OCI-LY7 (cell line): ENCODE data around the gene POGZ. TPM values are rescaled to one million over a fixed set of nuclear protein-coding genes. Genes with fewer than 3 reads are reported as not detected.

Experiments used
- BruUV-seq: library from RNA; stranded (reverse); fragments of 400-500 nt; replicated peaks from 2 replicates; lab custom pipeline; 2021; lab: Mats Ljungman, UMichigan
- CTCF ChIA-PET: fragments of 300-600 bp; sonication (Branson Sonifier 250); formaldehyde crosslinking; loops from one replicate; lab custom pipeline; 2022; ENCODE audit warnings: antibody characterized with exemption; ENCODE audit not compliant: unreplicated experiment; lab: Charles Lee
- POLR2A ChIA-PET: fragments of 300-600 bp; sonication (Branson Sonifier 250); formaldehyde crosslinking; loops from one replicate; lab custom pipeline; 2022; ENCODE audit warnings: antibody characterized with exemption; lab: Charles Lee
- DNase-seq: peaks from one replicate; pipeline ENCODE4 v3.0.0-alpha.2; 2015; ENCODE audit warnings: low spot score
- H2AFZ ChIP-seq: fragments of 200-600 bp; sonication (generic), shearing (Covaris generic); 2 replicates; pipeline ENCODE4 v1.6.1; 2014; ENCODE audit warnings: mild to moderate bottlenecking, antibody characterized with exemption, low read length, moderate library complexity
- H3K27ac ChIP-seq: fragments of 200-600 bp; sonication (generic); 2 replicates; pipeline ENCODE4 v1.5.1; 2014; ENCODE audit warnings: mixed run types, low read depth, mild to moderate bottlenecking, moderate library complexity, low read length, inconsistent platforms; ENCODE audit not compliant: poor library complexity, severe bottlenecking
- H3K36me3 ChIP-seq: fragments of 200-600 bp; sonication (generic); 2 replicates; pipeline ENCODE4 v1.6.1; 2014; ENCODE audit warnings: mild to moderate bottlenecking, antibody characterized with exemption, low read length, moderate library complexity, mixed read lengths; ENCODE audit not compliant: insufficient read depth
- H3K4me1 ChIP-seq: fragments of 200-600 bp; sonication (generic); 2 replicates; pipeline ENCODE4 v1.5.1; 2014; ENCODE audit warnings: mild to moderate bottlenecking, low read length; ENCODE audit not compliant: insufficient read depth, poor library complexity, severe bottlenecking
- H3K4me2 ChIP-seq: fragments of 200-600 bp; sonication (generic); 2 replicates; pipeline ENCODE4 v1.6.1; 2014; ENCODE audit warnings: mild to moderate bottlenecking, low read length
- H3K4me3 ChIP-seq: fragments of 200-600 bp; sonication (generic); 2 replicates; pipeline ENCODE4 v1.5.1; 2014; ENCODE audit warnings: mild to moderate bottlenecking, low read depth, low read length; ENCODE audit not compliant: poor library complexity, severe bottlenecking
- H3K79me2 ChIP-seq: fragments of 200-600 bp; sonication (generic); 2 replicates; pipeline ENCODE4 v1.6.1; 2016; ENCODE audit warnings: low read depth, mild to moderate bottlenecking, low read length, moderate library complexity, mixed read lengths; ENCODE audit not compliant: insufficient read depth
- H3K9me2 ChIP-seq: fragments of 200-600 bp; sonication (generic); 2 replicates; pipeline ENCODE4 v1.6.1; 2016; ENCODE audit warnings: mild to moderate bottlenecking, low read length, mixed read lengths; ENCODE audit not compliant: insufficient read depth
- H3K9me3 ChIP-seq: fragments of 200-600 bp; sonication (generic); 2 replicates; pipeline ENCODE4 v1.6.1; 2014; ENCODE audit warnings: mild to moderate bottlenecking, mixed run types, low read length, mixed read lengths
- H4K20me1 ChIP-seq: fragments of 200-600 bp; sonication (generic); 2 replicates; pipeline ENCODE4 v1.6.1; 2014; ENCODE audit warnings: mild to moderate bottlenecking, antibody characterized with exemption, low read length, moderate library complexity, mixed read lengths; ENCODE audit not compliant: insufficient read depth
- CTCF ChIP-seq: fragments of 200-600 bp; sonication (generic); conservative IDR thresholded peaks from 2 replicates; pipeline ENCODE4 v1.5.1; 2014; ENCODE audit warnings: mild to moderate bottlenecking, antibody characterized with exemption, low read length, moderate library complexity, mixed read lengths
- EZH2phosphoT487 ChIP-seq: fragments of 200-600 bp; sonication (generic); IDR thresholded peaks from 2 replicates; pipeline ENCODE4 v1.6.1; 2018; ENCODE audit warnings: low read depth, borderline replicate concordance, mild to moderate bottlenecking, mixed run types, antibody characterized with exemption, low read length, moderate library complexity, mixed read lengths
- intact Hi-C: fragments of 100-400 bp; cut with micrococcal nuclease; formaldehyde crosslinking; loops from one replicate; pipeline ENCODE4 v1.10.0; 2022; ENCODE audit not compliant: unreplicated experiment
- total RNA-seq, 2 experiments: library from RNA; depleted of rRNA in 1 of 2; stranded (reverse); fragments of >200 nt in 1 of 2; shearing (Covaris generic) in 1 of 2; gene quantifications; 2 replicates each; pipeline ENCODE4 v1.2.3, GENCODE V29; 2014 to 2022

The POGZ gene
- total RNA-seq, 2 experiments from 2014 or later: 47.7 to 118 TPM

- Histone ChIP-seq H3K9me3 (no peaks in the 10 kb centered on the region), H2AFZ (no peak overlapping the region), H3K79me2 (no peaks in the 10 kb centered on the region), H3K9me2 (no peaks in the 10 kb centered on the region), H3K4me3 (no peak overlapping the region), H3K27ac (no peak overlapping the region), H4K20me1 (no peaks in the 10 kb centered on the region), H3K4me2 (no peak overlapping the region), H3K36me3 (no peaks in the 10 kb centered on the region), H3K4me1 (peaks cover 6% of the 10 kb centered on the region)
- ChIA-PET CTCF (no interaction called here), POLR2A (interaction anchor here (0.6 to 0.7 kb wide), 2 partner anchors 205 to 1135 kb away, joined by 3 to 6 read pairs; no protein-coding TSS in a partner anchor)
- intact Hi-C loops: no loop called here
- BruUV-seq: no TSS peak
- no peak for DNase-seq
- no peak for TF ChIP-seq EZH2phosphoT487
- TF ChIP-seq CTCF: no peak
Measured at GRCh38 chr1:151368393-151369301, 90.6 kb downstream of the POGZ start.

GRCh38 chr1:151367658-151368392, 91.5 kb downstream of the POGZ start:
- H3K4me2 ChIP-seq: no peak overlapping the region
- no peaks in the 10 kb centered on the region for H3K79me2 ChIP-seq
- H3K4me1 ChIP-seq: peaks cover 6% of the 10 kb centered on the region
- no peaks in the 10 kb centered on the region for H3K9me2 ChIP-seq
- no peak overlapping the region for H3K4me3 ChIP-seq
- no peak for DNase-seq
- no peaks in the 10 kb centered on the region for H3K36me3 ChIP-seq
- no peak overlapping the region for H2AFZ ChIP-seq
- BruUV-seq: no TSS peak
- H3K27ac ChIP-seq: no peak overlapping the region
- TF ChIP-seq CTCF (no peak), EZH2phosphoT487 (no peak)
- ChIA-PET CTCF (no interaction called here), POLR2A (interaction anchor here (0.6 to 1.1 kb wide), 2 partner anchors 15 to 19 kb away, joined by 3 read pairs; no protein-coding TSS in a partner anchor)
- no peaks in the 10 kb centered on the region for H4K20me1 ChIP-seq
- intact Hi-C loops: no loop called here
- H3K9me3 ChIP-seq: peaks cover 4% of the 10 kb centered on the region; the same call in 1 of the 2 replicates
